A172 (cell line): ENCODE results near the gene CAMK2G. TPM values are rescaled to one million over a fixed set of nuclear protein-coding genes. Genes with fewer than 3 reads are reported as not detected.
"Not testable (repeated sequence)": the region's sequence is repeated elsewhere in the genome, so short reads cannot be mapped to it uniquely, and the experiment has no call there.

ENCODE experiments used
- DNase-seq: peaks from one replicate; pipeline ENCODE4 v3.0.0-alpha.2; 2015; ENCODE audit warnings: low spot score
- total RNA-seq: library from RNA; depleted of rRNA; stranded (reverse); fragments of >200 nt; shearing (Covaris generic); gene quantifications from 2 replicates; pipeline ENCODE4 v1.2.3, GENCODE V29; 2014

CAMK2G gene
- total RNA-seq, 1 experiment from 2014 or later, result 38.5 TPM

DNA sequence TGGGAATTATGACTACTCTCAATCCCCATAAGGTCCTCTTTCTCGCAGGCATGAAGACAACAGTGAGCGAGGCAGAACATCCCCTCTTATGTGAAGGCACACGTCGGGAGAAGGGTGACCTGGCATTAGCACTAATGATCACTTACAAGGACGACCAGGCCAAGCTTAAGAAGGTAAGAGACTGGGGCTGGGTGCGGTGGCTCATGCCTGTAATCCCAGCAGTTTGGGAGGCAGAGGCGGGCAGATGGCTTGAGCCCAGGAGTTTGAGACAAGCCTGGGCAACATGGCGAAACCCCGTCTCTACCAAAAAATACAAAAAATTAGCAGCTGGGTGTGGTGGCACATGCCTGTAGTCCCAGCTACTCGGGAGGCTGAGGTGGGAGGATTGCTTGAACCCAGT lies 78.9 kb downstream of the CAMK2G start:
- DNase-seq, result not testable (repeated sequence)

DNA sequence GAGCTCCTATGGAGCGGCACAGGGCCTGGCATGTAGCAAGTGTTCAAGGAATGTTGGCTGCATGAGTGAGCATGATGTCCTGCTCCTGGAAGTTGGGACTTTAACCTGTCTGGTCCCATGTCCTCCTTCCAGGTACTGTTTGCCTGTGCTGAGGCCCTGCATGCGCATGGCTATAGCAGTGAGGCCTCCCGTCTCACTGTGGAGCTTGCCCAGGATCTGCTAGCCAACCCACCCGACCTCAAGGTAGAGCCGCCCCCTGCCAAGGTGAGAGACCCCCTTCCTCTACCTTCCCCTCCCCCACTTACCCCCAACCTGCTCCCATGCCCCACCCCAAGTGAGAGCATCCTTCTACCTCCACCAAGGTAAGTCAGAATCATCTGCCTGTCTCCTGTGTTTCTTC lies 80.9 kb downstream of the CAMK2G start:
- no peak for DNase-seq

DNA sequence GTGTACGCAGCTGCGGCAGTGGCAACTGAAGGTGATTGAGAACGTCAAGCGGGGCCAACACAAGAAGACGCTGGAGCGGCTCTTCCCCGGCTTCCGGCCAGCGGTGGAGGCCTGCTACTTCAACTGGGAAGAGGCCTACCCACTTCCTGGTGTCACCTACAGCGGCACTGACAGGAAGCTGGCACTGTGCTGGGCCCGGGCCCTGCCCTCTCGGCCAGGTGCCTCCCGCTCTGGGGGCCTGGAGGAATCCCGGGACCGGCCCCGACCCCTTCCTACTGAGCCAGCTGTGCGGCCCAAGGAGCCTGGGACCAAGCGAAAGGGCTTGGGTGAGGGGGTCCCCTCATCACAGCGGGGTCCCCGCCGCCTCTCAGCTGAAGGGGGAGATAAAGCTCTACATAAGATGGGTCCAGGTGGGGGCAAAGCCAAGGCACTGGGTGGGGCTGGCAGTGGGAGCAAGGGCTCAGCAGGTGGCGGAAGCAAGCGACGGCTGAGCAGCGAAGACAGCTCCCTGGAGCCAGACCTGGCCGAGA lies 82.4 kb downstream of the CAMK2G start:
- DNase-seq, result no peak

DNA sequence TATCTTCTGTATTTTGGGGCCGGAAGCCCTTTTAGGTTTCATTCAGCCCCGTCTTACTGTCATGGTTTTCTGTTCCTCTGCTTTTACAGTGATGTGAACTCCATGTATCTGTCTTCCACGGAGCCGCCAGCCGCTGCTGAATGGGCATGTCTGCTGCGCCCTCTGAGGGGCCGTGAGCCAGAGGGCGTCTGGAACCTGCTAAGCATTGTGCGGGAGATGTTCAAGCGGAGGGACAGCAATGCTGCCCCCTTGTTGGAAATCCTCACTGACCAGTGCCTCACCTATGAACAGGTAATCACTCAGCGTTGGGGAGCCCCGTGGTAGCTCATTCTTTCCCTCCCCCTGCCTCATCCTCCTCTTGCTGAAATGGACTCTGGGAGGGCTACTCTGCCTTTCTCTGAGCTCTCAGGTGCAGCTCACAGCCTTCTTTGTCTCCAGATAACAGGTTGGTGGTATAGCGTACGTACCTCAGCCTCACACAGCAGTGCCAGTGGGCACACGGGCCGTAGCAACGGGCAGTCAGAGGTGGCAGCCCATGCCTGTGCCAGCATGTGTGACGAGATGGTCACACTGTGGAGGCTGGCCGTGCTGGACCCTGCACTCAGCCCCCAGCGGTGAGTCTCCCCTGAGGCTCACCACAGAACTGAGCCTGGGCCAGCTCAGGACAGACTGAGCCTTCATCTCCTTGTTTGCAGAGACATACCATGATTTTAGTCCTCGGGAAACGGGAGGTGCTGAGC lies 83.3 kb downstream of the CAMK2G start:
- DNase-seq, result no peak

DNA sequence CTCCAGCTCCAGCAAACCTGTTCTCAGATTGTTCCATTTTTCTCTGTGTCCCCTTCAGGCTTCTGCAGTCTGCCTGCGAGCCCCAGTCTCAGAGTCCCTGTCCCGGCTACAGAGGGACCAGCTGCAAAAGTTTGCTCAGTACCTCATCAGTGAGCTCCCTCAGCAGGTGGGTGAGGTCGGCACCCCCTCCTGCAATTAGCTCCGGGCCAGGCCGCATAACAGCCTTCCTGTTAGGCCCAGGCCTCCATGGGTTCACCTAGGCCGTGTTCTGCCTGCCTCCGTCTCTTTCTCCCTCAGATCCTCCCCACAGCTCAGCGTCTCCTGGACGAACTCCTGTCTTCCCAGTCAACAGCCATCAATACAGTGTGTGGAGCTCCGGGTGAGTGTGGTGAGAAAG lies 84.7 kb downstream of the CAMK2G start:
- no peak for DNase-seq

DNA sequence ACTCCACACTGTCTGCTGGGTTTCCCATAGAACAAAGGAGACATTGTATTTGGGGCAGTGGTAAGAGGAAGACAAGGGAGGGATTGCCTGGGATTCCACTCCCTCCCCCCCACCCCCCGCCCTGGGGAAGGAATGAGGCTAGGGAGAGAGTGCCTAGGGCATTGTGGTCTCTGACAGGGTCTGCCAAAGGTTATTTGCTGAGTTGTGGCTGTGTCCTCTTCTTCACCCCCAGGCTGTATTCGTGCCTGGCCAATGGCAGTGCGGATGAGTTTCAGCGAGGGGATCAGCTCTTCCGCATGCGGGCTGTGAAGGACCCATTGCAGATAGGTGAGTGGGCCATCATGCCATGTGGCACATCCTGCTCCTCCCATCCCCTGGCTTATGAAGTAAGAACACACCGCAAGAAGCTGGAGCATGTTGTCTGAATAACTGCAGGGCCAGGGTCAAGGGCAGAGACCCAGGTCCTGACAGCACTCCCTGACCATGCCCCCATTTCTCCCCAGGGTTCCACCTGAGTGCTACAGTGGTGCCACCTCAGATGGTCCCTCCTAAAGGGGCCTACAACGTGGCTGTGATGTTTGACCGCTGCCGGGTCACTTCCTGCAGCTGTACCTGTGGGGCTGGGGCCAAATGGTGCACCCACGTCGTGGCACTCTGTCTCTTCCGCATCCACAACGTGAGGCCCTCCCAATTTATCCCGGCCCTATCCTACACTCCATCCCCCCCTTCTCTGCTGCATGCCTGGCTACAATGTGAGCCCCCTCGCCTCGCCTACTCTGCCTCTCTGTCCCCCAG lies 85.3 kb downstream of the CAMK2G start:
- DNase-seq, result no peak

DNA sequence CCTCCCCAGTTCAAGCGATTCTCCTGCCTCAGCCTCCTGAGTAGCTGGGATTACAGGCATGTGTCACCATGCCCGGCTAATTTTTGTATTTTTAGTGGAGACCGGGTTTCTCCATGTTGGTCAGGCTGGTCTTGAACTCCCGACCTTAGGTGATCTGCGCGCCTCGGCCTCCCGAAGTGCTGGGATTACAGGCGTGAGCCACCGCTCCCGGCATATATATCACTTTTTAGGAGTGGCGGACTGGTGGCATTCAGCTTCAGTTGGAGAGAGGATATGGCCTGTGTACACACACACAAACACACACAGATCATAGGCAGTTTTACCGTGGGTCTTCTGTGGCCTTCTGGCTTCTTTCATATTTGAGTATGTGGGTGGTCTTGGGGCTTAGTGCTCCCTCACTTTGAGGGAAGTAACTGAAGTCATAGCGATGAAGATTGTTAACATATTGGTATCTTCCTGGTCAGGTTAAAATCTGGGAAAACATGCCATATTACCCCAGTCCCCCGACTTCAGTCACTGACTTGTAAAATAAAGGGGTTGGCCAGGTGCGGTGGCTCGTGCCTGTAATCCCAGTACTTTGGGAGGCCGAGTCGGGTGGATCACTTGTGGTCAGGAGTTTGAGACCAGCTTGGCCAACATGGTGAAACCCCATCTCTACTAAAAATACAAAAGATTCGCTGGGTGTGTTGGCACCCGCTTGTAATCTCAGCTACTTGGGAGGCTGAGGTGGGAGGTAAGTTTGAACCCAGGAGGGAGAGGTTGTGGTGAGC lies 87.1 kb downstream of the CAMK2G start:
- not testable (repeated sequence) for DNase-seq

DNA sequence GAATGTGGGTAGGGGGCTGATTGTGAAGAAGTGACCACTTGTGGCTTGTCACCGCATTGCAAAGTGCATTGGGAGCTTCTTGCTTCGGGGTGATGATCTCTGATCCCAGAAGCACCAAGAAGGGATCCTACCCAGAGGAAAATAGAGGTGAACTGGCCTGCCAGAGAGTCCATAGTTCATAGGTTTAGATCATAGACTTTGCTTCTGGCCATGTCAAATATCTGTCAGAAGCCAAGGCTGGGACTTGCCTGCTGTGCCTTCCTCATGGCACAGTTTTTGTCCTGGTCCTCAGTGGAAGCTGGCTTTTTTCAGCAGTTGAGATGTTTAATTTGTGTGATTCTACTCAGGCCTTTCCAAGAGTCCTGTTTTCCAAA lies 87.9 kb downstream of the CAMK2G start:
- DNase-seq, result no peak

DNA sequence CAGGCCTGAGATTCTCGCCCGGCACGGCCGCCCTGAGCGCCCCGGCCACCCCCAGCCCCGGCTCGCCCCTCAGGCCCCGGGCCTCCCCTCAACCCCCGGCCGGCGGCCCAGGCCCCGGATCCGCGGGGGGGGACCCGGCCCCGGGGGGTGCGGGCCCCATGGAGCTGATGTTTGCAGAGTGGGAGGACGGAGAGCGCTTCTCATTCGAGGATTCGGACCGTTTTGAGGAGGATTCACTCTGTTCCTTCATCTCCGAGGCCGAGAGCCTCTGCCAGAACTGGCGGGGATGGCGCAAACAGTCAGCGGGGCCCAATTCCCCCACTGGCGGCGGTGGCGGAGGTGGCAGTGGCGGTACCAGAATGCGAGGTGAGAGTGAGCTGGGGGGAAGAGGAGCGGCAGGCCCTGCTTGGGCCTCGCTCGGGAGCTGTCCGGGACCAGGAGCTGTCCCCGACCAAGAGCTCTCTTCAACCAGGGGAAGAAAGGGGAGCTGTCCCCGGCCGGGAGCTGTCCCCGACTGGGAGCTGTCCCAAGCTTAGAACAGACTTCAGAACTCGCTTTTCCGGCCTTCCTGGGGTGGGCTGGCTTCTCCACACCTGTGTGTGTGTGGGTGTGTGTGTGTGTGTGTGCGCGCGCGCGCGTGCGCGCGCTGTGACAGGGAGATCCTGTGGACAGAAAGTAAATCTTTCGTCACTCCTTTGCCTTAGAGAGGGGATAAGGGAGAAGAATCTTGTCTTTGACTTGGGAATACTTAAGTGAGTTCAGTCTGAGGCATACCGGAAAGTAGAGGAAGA lies 88.4 kb downstream of the CAMK2G start:
- DNase-seq, result peak; percentile 41

DNA sequence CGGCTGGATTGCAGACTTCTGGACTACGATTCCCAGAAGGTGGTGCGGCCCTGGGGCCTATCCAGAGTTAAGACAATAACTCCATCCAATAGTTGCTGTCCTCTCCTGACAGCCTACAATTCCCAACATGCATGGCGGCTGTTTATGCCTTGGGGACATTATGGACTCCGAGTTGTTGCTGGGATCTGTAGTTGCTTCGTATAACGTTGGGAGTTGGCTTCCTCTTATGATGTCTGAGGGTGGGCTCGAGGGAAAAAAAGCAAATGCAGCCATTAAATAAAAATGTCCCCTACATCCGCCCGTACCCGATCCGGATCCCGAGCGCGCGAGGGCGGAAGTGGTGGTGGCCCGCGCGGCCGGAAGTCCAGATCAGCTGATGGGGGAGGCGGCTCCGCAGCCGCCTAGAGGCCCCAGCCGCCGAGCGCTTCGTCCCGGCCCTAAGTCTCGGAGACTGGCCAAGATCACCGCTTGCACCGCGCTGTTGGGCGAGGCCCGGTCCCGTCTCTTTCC lies 89.1 kb downstream of the CAMK2G start, which contains the start of gene ZSWIM8:
Gene ZSWIM8 (plus strand): TSS at position 396 of the 510 bp plus-strand sequence. CDS start 273 bp downstream, outside the sequence.
- DNase-seq, result peak; percentile 93

DNA sequence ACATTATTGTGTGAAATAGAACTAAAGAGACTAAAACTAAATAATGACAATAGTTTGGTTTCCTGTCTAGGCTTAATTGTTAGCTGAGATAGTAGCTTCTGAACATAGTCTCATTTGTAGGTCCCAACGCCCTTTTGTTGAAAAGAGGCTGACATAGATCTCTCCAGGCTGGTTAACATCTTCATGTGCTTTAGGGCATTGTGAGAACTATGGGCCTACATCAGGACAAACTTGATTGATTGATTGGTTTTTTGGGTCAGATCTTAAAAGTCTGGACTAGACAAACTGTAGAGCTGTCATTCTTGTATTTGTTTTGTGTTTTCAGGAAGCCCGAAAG lies 91.6 kb downstream of the CAMK2G start:
- DNase-seq, result no peak

DNA sequence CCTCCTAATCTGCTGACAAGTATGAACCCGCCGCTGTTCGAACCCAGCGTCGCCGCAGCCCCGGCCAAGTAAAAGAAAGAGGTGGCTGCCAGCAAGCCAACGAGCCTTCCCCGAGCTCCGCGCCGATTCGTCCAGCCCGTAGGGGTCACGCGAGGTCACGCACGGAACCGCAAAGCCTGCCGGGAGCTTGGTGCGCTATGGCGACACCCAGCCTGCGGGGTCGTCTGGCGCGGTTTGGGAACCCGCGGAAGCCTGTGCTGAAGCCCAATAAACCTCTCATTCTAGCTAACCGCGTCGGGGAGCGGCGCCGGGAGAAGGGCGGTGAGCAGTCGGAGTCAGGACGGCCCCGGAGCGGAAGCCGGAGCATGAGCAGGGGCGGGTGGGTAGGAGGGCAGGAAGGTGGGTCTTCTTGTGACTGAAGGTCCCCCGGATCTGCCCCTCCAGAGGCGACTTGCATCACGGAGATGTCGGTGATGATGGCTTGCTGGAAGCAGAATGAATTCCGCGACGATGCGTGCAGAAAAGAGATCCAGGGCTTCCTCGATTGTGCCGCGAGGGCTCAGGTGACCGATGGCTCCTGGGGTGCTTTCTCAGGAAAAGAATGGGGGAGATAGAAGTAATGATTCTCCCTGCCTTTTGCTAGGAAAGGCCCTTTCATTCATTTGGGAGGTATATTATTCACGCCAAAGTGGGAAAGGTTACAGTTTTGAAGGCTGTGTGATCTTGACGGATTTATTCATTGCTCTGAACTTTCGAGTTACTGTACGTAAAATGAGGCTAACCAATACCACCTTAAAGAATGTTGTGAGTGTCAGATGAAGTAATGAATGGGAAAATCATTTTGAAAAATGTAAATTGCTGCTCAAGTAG lies 92.2 kb downstream of the CAMK2G start, which contains the start of gene CHCHD1:
Gene CHCHD1 (plus strand): TSS at position 170 of the 870 bp plus-strand sequence. CDS start 28 bp downstream, at position 198.
- DNase-seq, result peak; percentile 63

DNA sequence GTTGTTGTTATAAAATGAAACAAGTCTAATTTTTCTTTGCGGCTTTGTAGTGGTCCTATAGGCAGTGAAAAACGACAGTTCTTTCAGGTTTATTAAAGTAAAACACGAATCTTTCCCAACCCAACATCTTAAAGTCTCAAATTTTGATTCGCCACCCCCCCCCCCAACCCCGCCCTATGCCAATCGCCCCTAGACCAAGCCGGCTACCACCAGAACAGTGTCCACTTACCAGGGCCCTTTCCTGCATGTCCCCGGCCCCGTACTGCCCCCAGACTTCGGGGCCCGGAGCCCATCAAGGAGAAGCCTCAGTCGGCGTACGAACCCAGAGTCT lies 92.8 kb downstream of the CAMK2G start:
- no peak for DNase-seq

DNA sequence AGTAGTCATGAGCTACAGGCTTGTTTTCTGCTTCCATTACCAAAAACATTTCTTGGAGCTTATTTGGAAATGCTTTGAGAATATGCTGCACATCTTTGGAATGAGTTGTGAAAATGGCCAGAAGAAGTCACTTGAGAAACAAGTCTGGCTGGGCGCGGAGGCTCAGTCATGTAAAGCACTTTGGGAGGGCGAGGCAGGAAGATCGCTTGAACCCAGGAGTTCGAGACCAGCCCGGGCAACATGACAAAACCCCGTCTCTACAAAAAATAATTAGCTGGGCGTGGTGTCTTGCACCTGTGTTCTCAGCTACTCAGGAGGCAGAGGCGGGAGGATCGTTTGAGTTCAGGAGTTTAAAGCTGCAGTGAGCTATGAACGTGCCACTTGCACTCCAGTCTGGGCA lies 93.4 kb downstream of the CAMK2G start:
- DNase-seq, result no peak

DNA sequence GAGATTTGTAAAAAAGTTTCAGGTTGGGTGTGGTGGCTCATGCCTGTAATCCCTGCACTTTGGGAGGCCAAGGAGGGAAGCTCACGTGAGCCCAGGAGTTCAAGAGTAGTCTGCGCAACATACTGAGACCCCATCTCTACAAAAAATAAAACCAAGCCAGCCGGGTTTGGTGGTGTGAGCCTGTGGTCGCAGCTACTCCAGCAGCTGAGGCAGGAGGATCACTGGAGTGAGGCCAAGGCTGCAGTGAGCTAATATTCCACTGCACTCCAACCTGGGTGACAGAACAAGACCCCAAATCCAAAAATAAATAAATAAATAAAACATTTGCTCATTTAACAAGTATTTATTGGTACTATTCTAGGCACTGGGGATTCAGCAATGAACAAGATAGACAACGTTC lies 94.1 kb downstream of the CAMK2G start:
- DNase-seq, result no peak

DNA sequence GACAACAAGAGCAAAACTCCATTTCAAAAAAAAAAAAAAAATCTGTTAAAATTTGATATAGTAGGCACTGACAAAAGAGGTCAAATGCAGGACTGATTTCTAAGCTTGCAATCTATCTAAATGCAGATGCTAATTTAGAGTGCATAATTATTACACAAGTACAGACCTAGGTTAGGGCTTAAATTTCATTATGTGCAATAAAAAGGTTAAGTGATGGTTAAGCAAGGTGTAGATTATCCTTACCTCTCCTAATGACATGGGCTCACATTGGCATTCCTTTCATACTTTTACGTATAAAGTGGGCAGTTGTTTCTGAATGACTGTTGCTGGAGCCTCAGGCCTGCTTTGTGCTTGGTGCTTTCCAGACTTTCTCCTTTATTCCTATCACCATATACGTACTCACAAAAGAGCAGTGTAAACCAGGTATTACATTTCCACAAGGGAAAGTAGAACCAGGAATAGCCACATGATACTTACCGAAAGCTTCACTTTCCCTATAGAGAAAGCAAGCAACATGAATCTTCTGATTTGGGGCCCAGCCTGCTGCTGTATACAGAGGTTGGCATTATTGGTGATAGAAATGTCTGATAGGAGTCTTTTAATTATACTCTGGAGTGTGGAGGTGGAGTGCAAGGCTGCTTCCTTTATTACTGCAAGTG lies 94.7 kb downstream of the CAMK2G start:
- no peak for DNase-seq

DNA sequence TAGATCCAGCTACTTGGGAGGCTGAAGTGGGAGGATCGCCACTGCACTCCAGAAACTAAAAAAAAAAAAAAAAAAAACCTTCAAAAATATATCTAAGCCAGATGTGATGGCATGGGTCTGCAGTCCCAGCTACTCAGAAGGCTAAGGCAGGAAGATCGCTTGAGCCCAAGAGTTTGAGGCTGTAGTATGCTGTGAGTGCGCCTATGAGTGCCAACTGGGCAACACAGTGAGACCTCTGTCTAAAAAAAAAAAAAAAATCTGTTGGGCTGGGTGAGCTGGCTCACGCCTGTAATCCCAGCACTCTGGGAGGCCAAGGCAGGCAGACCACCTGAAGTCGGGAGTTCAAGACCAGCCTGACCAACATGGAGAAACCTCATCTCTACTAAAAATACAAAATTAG lies 95.3 kb downstream of the CAMK2G start:
- no peak for DNase-seq

DNA sequence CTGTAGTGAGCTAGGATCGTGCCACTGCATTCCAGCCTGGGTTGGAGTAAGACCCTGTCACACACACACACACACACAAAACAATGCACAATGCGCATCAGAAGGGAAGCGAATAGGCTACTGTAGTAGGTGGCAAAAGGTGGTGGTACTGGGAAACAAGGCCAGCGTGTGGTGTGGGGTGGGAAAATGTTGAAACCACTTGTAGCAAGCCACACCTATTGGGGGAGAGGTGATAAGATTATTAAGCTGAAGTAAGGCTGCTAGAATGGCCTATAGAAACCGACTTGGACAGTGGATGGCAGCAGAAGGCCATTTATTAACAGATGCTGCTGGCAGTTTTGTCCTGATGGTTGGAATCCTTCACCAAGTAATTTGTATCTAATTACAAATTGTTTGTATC lies 99.7 kb downstream of the CAMK2G start:
- DNase-seq, result no peak

DNA sequence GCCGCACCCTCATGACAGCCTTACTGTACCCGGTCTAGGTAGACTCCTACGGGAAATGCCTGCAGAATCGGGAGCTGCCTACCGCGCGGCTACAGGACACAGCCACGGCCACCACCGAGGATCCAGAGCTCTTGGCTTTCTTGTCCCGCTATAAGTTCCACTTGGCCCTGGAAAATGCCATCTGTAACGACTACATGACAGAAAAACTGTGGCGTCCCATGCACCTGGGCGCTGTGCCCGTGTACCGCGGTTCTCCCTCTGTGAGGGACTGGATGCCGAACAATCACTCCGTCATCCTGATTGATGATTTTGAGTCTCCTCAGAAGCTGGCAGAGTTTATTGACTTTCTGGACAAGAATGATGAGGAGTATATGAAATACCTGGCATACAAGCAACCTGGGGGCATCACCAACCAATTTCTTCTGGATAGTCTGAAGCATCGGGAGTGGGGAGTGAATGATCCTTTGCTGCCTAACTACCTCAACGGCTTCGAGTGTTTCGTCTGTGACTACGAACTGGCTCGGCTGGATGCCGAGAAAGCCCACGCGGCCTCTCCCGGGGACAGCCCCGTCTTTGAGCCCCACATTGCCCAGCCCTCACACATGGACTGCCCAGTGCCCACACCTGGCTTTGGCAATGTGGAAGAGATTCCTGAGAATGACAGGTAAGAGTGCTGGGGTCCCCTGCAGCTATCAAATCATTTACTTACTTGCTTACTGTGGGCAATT lies 101.0 kb downstream of the CAMK2G start:
- no peak for DNase-seq
